DND-41 (cell line): Measurements from ENCODE around the gene NARF.

Experiments
- ATAC-seq: fragments of 200-7000 bp; cut with Tn5 transposase; 3 replicates; pipeline ENCODE4 v1.9.1; 2021; ENCODE audit warnings: low read depth; ENCODE audit not compliant: insufficient read depth
- DNase-seq: peaks from one replicate; pipeline ENCODE4 v3.0.0-alpha.2; 2020
- H2AFZ ChIP-seq: 2 replicates; pipeline ENCODE4 v1.6.0; 2012; ENCODE audit warnings: low read depth, low read length
- H3K27ac ChIP-seq: 2 replicates; pipeline ENCODE4 v1.5.1; 2012; ENCODE audit warnings: low read length, inconsistent platforms
- H3K27me3 ChIP-seq: fragments of 200-600 bp; sonication (generic); 2 replicates; pipeline ENCODE4 v1.6.0; 2012; ENCODE audit warnings: low read length, mild to moderate bottlenecking, inconsistent platforms; ENCODE audit not compliant: insufficient read depth, poor library complexity
- H3K36me3 ChIP-seq: 2 replicates; pipeline ENCODE4 v1.5.1; 2012; ENCODE audit warnings: low read length, inconsistent platforms; ENCODE audit not compliant: insufficient read depth
- H3K4me1 ChIP-seq: 2 replicates; pipeline ENCODE4 v1.5.1; 2012; ENCODE audit warnings: mild to moderate bottlenecking, low read length; ENCODE audit not compliant: insufficient read depth
- H3K4me2 ChIP-seq: 2 replicates; pipeline ENCODE4 v1.6.0; 2012; ENCODE audit warnings: mild to moderate bottlenecking, moderate library complexity, low read length, inconsistent platforms; ENCODE audit not compliant: insufficient read depth
- H3K4me3 ChIP-seq, 2 experiments: fragments of 200-600 bp in 1 of 2; shearing (Covaris generic) in 1 of 2; 2 replicates each; pipeline ENCODE4 v1.5.1; 2012 to 2016; ENCODE audit warnings: inconsistent platforms in 2 of 2, low read length in 2 of 2, mild to moderate bottlenecking in 2 of 2, low read depth in 1 of 2, moderate library complexity in 1 of 2
- H3K79me2 ChIP-seq: 2 replicates; pipeline ENCODE4 v1.6.0; 2012; ENCODE audit warnings: low read length, inconsistent platforms; ENCODE audit not compliant: insufficient read depth
- H3K9ac ChIP-seq: 2 replicates; pipeline ENCODE4 v1.6.0; 2012; ENCODE audit warnings: low read depth, mild to moderate bottlenecking, inconsistent platforms, low read length, moderate library complexity
- H3K9me3 ChIP-seq: 2 replicates; pipeline ENCODE4 v1.5.1; 2012; ENCODE audit warnings: low read length, moderate library complexity, mild to moderate bottlenecking, inconsistent platforms; ENCODE audit not compliant: insufficient read depth, severe bottlenecking
- H4K20me1 ChIP-seq: 2 replicates; pipeline ENCODE4 v1.6.0; 2012; ENCODE audit warnings: low read length; ENCODE audit not compliant: insufficient read depth
- EZH2 ChIP-seq: IDR thresholded peaks from 3 replicates; pipeline ENCODE4 v1.6.1; 2012; ENCODE audit warnings: borderline replicate concordance, low read depth, mild to moderate bottlenecking, moderate library complexity, low read length, inconsistent platforms; ENCODE audit not compliant: severe bottlenecking
- TF ChIP-seq, protein P1 (sequence below): IDR thresholded peaks from 2 replicates; pipeline ENCODE4 v1.5.1; 2012; ENCODE audit warnings: borderline replicate concordance, low read length, moderate library complexity, mild to moderate bottlenecking; ENCODE audit not compliant: poor library complexity, severe bottlenecking; ENCODE audit errors: extremely low read depth

The NARF gene

DNA sequence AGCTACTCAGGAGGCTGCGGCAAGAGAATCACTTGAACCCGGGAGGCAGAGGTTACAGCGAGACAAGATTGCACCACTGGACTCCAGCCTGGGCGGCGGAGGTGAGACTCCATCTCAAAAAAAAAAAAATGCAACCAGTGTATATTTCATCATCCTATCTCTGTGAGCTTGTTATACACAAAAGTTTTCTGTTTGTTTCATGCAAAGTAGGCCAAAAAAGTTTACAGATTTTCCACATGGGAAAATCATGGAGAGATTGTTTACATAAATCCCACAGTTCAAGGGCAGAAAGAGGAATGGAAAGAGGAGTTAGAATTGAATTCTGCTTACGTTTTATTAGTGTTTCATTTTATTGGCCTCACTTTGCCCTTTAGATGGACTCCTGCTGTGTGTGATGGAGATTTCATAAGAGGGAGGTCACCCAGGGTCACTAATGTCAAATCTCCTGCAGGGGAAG lies 24.7 kb downstream of the NARF start:
- Histone ChIP-seq H4K20me1 (peaks cover 12% of the 10 kb centered on the region; the same call in 1 of the 2 replicates), H3K9me3 (no peaks in the 10 kb centered on the region), H3K4me3 (no peak overlapping the region), H3K9ac (no peak overlapping the region), H3K79me2 (no peaks in the 10 kb centered on the region), H3K27me3 (no peaks in the 10 kb centered on the region), H3K36me3 (peaks cover 99% of the 10 kb centered on the region), H3K4me2 (no peak overlapping the region), H3K4me1 (no peaks in the 10 kb centered on the region), H2AFZ (no peak overlapping the region), H3K27ac (no peak overlapping the region)
- DNase-seq = no peak
- ATAC-seq = no peak
- TF ChIP-seq EZH2 = no peak
- TF ChIP-seq, protein P1, sequence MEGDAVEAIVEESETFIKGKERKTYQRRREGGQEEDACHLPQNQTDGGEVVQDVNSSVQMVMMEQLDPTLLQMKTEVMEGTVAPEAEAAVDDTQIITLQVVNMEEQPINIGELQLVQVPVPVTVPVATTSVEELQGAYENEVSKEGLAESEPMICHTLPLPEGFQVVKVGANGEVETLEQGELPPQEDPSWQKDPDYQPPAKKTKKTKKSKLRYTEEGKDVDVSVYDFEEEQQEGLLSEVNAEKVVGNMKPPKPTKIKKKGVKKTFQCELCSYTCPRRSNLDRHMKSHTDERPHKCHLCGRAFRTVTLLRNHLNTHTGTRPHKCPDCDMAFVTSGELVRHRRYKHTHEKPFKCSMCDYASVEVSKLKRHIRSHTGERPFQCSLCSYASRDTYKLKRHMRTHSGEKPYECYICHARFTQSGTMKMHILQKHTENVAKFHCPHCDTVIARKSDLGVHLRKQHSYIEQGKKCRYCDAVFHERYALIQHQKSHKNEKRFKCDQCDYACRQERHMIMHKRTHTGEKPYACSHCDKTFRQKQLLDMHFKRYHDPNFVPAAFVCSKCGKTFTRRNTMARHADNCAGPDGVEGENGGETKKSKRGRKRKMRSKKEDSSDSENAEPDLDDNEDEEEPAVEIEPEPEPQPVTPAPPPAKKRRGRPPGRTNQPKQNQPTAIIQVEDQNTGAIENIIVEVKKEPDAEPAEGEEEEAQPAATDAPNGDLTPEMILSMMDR = no peak

DNA sequence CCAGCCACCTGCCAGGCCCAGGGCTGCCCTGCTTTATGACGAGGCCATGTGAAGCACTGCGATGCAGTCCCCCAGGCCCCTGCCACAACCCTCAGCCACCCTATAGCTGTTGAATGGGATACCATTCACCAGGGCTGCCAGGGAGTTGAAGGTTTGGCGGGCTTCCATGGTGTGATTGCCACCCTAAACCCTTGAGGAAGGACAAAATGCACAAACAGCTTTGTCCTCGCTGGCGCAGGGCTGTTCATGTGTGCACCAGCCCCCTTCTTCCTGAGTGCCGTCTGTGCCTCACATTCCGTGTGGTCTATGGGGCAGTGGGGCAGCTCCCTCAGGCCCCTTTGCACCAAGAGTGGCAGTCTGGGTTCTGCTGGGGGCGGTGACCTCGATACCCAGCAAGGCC lies 25.3 kb downstream of the NARF start:
- Histone ChIP-seq H3K9me3 (no peaks in the 10 kb centered on the region), H3K27me3 (no peaks in the 10 kb centered on the region), H3K4me1 (no peaks in the 10 kb centered on the region), H3K36me3 (peaks cover 97% of the 10 kb centered on the region), H3K9ac (no peak overlapping the region), H3K4me2 (no peak overlapping the region), H4K20me1 (peaks cover 7% of the 10 kb centered on the region; the same call in 1 of the 2 replicates), H3K27ac (no peak overlapping the region), H2AFZ (no peak overlapping the region), H3K79me2 (no peaks in the 10 kb centered on the region), H3K4me3 (no peak overlapping the region)
- ATAC-seq = no peak
- TF ChIP-seq, protein P1 = no peak
- no peak for TF ChIP-seq EZH2
- DNase-seq = no peak

DNA sequence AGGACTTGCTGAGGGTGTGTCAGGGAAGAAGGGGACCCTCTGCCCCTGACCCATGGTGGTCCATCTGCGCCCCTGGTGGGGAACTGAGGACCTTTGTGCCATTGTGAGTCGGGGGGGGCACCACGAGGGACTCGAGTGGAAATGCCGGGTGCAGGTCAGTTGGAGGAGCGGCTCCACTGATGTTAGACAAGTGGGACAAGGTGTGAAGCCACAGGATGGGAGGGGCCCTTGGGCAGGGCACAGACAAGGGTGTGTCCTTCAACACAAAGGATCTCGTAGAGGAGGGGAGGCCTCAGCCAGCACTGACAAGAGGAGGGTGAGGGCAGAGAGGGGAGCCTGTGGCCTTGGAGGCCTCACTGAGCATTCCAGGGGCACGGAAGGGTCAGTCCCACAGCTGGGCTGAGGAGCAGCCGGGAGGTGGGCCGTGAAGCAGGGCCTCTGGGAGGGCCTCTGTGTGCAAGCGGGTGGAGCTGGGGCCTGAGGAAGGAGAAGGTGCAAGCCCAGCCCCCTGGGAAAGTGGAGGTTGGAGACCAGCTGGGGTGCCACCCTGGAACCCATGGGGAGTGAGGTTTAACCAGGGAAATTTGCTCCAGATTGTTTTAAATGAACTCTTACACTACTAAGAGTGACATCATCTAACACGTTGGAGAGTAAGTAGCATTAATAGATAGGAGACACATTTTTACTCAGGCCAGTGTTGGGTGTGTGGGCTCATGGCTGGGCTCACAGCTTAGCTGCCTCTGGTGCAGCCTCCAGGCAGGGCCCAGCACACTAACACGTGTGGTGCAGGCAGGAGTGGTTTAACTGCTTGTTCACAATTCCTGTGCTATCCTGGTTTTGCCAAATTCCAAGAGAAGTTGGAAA lies 27.9 kb downstream of the NARF start:
- Histone ChIP-seq H3K4me1 (peaks cover 12% of the 10 kb centered on the region), H3K79me2 (no peaks in the 10 kb centered on the region), H2AFZ (no peak overlapping the region), H3K27ac (no peak overlapping the region), H3K9me3 (no peaks in the 10 kb centered on the region), H3K9ac (no peak overlapping the region), H3K36me3 (peaks cover 78% of the 10 kb centered on the region), H3K4me3 (no peak overlapping the region), H4K20me1 (no peaks in the 10 kb centered on the region), H3K4me2 (no peak overlapping the region), H3K27me3 (no peaks in the 10 kb centered on the region)
- no peak for TF ChIP-seq EZH2
- TF ChIP-seq, protein P1 = no peak
- DNase-seq (no peak), ATAC-seq (no peak)
